GM12872 (cell line): ENCODE results near the gene MAN1C1.

Source experiments
- CTCF ChIP-seq: IDR thresholded peaks from 3 replicates; pipeline ENCODE4 v1.5.1; 2011; ENCODE audit warnings: low read depth, mild to moderate bottlenecking, low read length, moderate library complexity; ENCODE audit not compliant: insufficient read depth

Gene MAN1C1

DNA sequence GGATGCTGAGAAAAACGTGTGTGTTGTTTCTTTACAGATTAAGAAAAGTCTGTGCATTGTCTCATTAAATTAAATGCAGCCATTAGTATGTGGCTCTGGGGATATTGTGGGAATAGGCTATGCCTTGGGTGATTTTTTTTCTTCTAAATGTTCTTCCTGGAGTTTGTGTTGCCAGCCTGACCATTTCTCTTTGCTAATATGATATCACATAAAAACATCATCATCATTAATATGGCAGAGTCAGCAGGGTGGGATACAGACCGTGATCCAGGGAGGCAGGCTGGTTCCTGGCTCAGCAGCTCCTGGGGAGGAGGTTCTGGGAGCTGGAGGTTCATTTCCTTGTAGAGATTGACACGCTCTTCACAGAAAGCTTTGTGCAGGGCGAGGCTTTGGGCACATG is 122.8 kb downstream of the MAN1C1 start:
- no peak for TF ChIP-seq CTCF

- no peak for TF ChIP-seq CTCF
Measured at GRCh38 chr1:25740071-25740470, 123.5 kb downstream of the MAN1C1 start.

GRCh38 chr1:25742316-25742715 is 125.7 kb downstream of the MAN1C1 start:
- no peak for TF ChIP-seq CTCF

DNA sequence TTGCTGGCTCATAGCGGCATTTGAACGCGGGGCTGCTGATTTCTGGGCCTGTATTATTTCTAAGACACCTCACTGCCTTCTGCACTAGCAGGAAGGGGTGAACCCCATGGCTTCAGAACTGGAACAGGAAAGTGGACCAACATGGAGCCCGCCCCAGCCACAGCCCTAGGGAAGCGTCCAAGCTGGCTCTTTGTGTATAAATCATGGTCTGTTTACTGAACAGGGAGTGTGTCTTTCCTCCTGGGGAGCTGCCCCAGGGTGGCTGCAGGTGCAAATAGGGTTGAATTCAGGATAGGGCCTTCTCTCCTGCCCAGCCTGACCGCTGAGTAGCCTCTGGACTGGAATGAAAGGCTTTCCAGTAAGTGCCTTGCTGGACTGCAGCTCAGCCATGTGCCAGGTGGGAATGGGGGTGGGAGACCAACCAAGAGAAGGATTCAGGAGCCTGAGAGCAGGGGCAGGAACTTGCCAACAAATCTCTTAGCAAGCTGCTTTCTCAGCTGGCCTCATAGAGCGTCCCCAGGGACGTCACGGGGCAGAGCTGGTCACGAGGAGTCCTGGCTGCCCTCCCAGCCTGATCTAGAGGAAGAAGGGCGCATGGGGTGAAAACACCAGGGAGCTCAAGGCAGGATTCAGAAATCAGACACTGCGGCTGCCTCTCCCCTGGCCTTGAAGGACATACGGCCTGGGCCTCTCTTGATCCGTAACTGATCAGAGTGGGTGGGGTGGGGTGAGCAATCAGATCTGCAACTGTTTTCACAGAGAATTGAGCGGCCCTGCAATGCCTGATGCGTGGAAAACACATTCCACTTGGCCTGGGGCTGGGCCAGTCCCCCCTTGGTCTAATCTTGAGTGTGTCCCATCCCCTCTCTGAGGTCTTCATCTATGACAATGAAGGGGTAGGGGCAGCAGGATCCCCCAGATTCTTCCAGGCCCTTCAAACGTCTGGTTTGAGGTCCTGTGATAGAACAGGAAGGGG is 126.9 kb downstream of the MAN1C1 start:
- TF ChIP-seq CTCF: no peak

- TF ChIP-seq CTCF: 0 out of 3 replicates have a peak, but pooled peaks have one; percentile 9
Measured at GRCh38 chr1:25744140-25744581, 127.6 kb downstream of the MAN1C1 start.

GRCh38 chr1:25744636-25745425 is 128.2 kb downstream of the MAN1C1 start:
- TF ChIP-seq CTCF: no peak
